ENCODE data around the gene RPL3. TPM values are rescaled to one million over a fixed set of nuclear protein-coding genes. Genes with fewer than 3 reads are reported as not detected.
A peak's percentile ranks its signal among the peaks of the same experiment; 100 is the strongest.

RPL3 gene
- total and polyA plus RNA-seq, 5 experiments from 2014 or later: 3,621 to 5,383 (median 4,219) TPM

- ATAC-seq: no peak
- Mint-ChIP-seq H3K9me3 (peaks cover 0 to 3% (median 0%) of the 10 kb centered on the region in 9 donors), H3K36me3 (no peaks in the 10 kb centered on the region), H3K27ac (peak overlapping the region in 1 of 10 donors; percentile 8), H3K27me3 (peaks cover 0 to 10% (median 5%) of the 10 kb centered on the region in 5 donors), H3K4me1 (no peaks in the 10 kb centered on the region), H3K4me3 (no peak overlapping the region)
- POLR2A ChIA-PET: interaction anchor here (1.0 kb wide), 1 partner anchor 49 kb away, joined by 4 read pairs; the partner anchor contains the start of gene RPL3
- no peak for DNase-seq
Measured at GRCh38 chr22:39269095-39269790, 50.2 kb downstream of the RPL3 start.

- peak overlapping the region in 2 of 10 donors; percentile 8 to 56 for H3K27ac Mint-ChIP-seq
- H3K9me3 Mint-ChIP-seq: peaks cover 0 to 3% (median 0%) of the 10 kb centered on the region in 9 donors
- ATAC-seq (no peak), DNase-seq (no peak)
- H3K4me3 Mint-ChIP-seq: no peak overlapping the region
- POLR2A ChIA-PET: interaction anchor here (1.0 kb wide), 1 partner anchor 50 kb away, joined by 4 read pairs; the partner anchor contains the start of gene RPL3
- H3K4me1 Mint-ChIP-seq: no peaks in the 10 kb centered on the region
- no peaks in the 10 kb centered on the region for H3K36me3 Mint-ChIP-seq
- H3K27me3 Mint-ChIP-seq: peaks cover 0 to 15% (median 7%) of the 10 kb centered on the region in 5 donors
Measured at GRCh38 chr22:39268645-39269044, 50.8 kb downstream of the RPL3 start.

- ATAC-seq: no peak
- no peak overlapping the region for H3K4me3 Mint-ChIP-seq
- POLR2A ChIA-PET: no interaction called here
- DNase-seq: no peak
- H3K9me3 Mint-ChIP-seq: peaks cover 0 to 3% (median 0%) of the 10 kb centered on the region in 9 donors
- peaks cover 0 to 15% (median 7%) of the 10 kb centered on the region in 5 donors for H3K27me3 Mint-ChIP-seq
- H3K27ac Mint-ChIP-seq: no peak overlapping the region
- H3K4me1 Mint-ChIP-seq: no peaks in the 10 kb centered on the region
- H3K36me3 Mint-ChIP-seq: no peaks in the 10 kb centered on the region
Measured at GRCh38 chr22:39267974-39268373, 51.4 kb downstream of the RPL3 start.

- no peaks in the 10 kb centered on the region for H3K36me3 Mint-ChIP-seq
- peaks cover 0 to 2% (median 0%) of the 10 kb centered on the region in 4 donors for H3K4me1 Mint-ChIP-seq
- H3K27me3 Mint-ChIP-seq: peaks cover 0 to 15% (median 7%) of the 10 kb centered on the region in 5 donors
- peaks cover 0 to 13% (median 2%) of the 10 kb centered on the region in 9 donors for H3K9me3 Mint-ChIP-seq
- H3K27ac Mint-ChIP-seq: peak overlapping the region in 1 of 10 donors; percentile 15
- ATAC-seq: no peak
- POLR2A ChIA-PET: no interaction called here
- no peak for DNase-seq
- H3K4me3 Mint-ChIP-seq: no peak overlapping the region
Measured at GRCh38 chr22:39266398-39267030, 52.9 kb downstream of the RPL3 start.

GRCh38 chr22:39265143-39265886, 54.1 kb downstream of the RPL3 start:
- no peak overlapping the region for H3K4me3 Mint-ChIP-seq
- no peak overlapping the region for H3K27ac Mint-ChIP-seq

GRCh38 chr22:39264349-39265038, 54.9 kb downstream of the RPL3 start:
- no peak for ATAC-seq

More at GRCh38 chr22:39265143-39265886, 54.1 kb downstream of the RPL3 start:
- peaks cover 0 to 19% (median 5%) of the 10 kb centered on the region in 9 donors for H3K9me3 Mint-ChIP-seq
- peaks cover 0 to 15% (median 7%) of the 10 kb centered on the region in 5 donors for H3K27me3 Mint-ChIP-seq
- no peak for ATAC-seq
- no peak for DNase-seq
- H3K4me1 Mint-ChIP-seq: peaks cover 0 to 2% (median 0%) of the 10 kb centered on the region in 4 donors
- no peaks in the 10 kb centered on the region for H3K36me3 Mint-ChIP-seq
- POLR2A ChIA-PET: interaction anchor here (1.3 kb wide), 1 partner anchor 52 kb away, joined by 3 read pairs; no protein-coding TSS in a partner anchor

GRCh38 chr22:39263626-39264348, 55.6 kb downstream of the RPL3 start:
- DNase-seq (no peak), ATAC-seq (no peak)
- POLR2A ChIA-PET: no interaction called here
- Mint-ChIP-seq H3K4me1 (peaks cover 0 to 2% (median 0%) of the 10 kb centered on the region in 4 donors), H3K9me3 (peaks cover 0 to 20% (median 5%) of the 10 kb centered on the region in 9 donors), H3K27me3 (peaks cover 0 to 15% (median 7%) of the 10 kb centered on the region in 5 donors), H3K36me3 (no peaks in the 10 kb centered on the region), H3K27ac (no peak overlapping the region), H3K4me3 (no peak overlapping the region)

More at GRCh38 chr22:39264349-39265038, 54.9 kb downstream of the RPL3 start:
- Mint-ChIP-seq H3K9me3 (peaks cover 0 to 20% (median 5%) of the 10 kb centered on the region in 9 donors), H3K4me1 (peaks cover 0 to 2% (median 0%) of the 10 kb centered on the region in 4 donors), H3K4me3 (no peak overlapping the region), H3K27me3 (peaks cover 0 to 15% (median 7%) of the 10 kb centered on the region in 5 donors), H3K27ac (peak overlapping the region in 1 of 10 donors; percentile 69), H3K36me3 (no peaks in the 10 kb centered on the region)
- DNase-seq: no peak
- POLR2A ChIA-PET: interaction anchor here (1.3 kb wide), 1 partner anchor 53 kb away, joined by 3 read pairs; no protein-coding TSS in a partner anchor

Other genes starting within 250 kb of the RPL3 start
- 10 to 100 TPM; 24.3 to 27.4 TPM for gene APOBEC3G, start 242.3 kb downstream of the RPL3 start, total RNA-seq
- gene APOBEC3G, start 242.3 kb downstream of the RPL3 start, polyA plus RNA-seq: 100 to 1,000 TPM in 1 of 3 donors, 10 to 100 TPM in 2; 30.6 to 113 (median 38.7) TPM
- under 1 TPM in 1 of 2 experiments, not detected in 1; 0.55 TPM for gene APOBEC3H, start 222.4 kb downstream of the RPL3 start, total RNA-seq
- gene APOBEC3H, start 222.4 kb downstream of the RPL3 start, polyA plus RNA-seq: 1 to 10 TPM in 1 of 3 donors, not detected in 2; 3.2 TPM
- gene CBX7, start 166.9 kb downstream of the RPL3 start, total RNA-seq: 100 to 1,000 TPM; 131 to 133 TPM
- 10 to 100 TPM; 19.1 to 23.1 (median 19.5) TPM for gene CBX7, start 166.9 kb downstream of the RPL3 start, polyA plus RNA-seq
- 10 to 100 TPM in 1 of 2 experiments, 1 to 10 TPM in 1; 7.4 to 10.1 TPM for gene PDGFB, start 74.6 kb downstream of the RPL3 start, total RNA-seq
- 1 to 10 TPM; 1.0 to 3.9 (median 1.3) TPM for gene PDGFB, start 74.6 kb downstream of the RPL3 start, polyA plus RNA-seq
- gene SYNGR1, start 30.4 kb upstream of the RPL3 start, total RNA-seq: 10 to 100 TPM in 1 of 2 experiments, 1 to 10 TPM in 1; 10.0 to 11.4 TPM
- gene SYNGR1, start 30.4 kb upstream of the RPL3 start, polyA plus RNA-seq: 10 to 100 TPM; 10.1 to 14.8 (median 12.0) TPM
- gene TAB1, start 80.2 kb upstream of the RPL3 start, total RNA-seq: 10 to 100 TPM; 42.1 to 47.0 TPM
- gene TAB1, start 80.2 kb upstream of the RPL3 start, polyA plus RNA-seq: 1 to 10 TPM; 2.2 to 5.9 (median 4.3) TPM
- gene MGAT3, start 137.4 kb upstream of the RPL3 start, total RNA-seq: under 1 TPM; 0.36 to 0.55 TPM
- under 1 TPM; 0.05 to 0.27 (median 0.11) TPM for gene MGAT3, start 137.4 kb upstream of the RPL3 start, polyA plus RNA-seq
- 10 to 100 TPM; 41.8 to 47.8 TPM for gene MIEF1, start 182.7 kb upstream of the RPL3 start, total RNA-seq
- gene MIEF1, start 182.7 kb upstream of the RPL3 start, polyA plus RNA-seq: 10 to 100 TPM; 22.2 to 35.8 (median 25.9) TPM
- 100 to 1,000 TPM; 301 to 312 TPM for gene ATF4, start 200.9 kb upstream of the RPL3 start, total RNA-seq
- 100 to 1,000 TPM in 1 of 3 donors, 10 to 100 TPM in 2; 51.9 to 122 (median 61.0) TPM for gene ATF4, start 200.9 kb upstream of the RPL3 start, polyA plus RNA-seq
- gene RPS19BP1, start 213.1 kb upstream of the RPL3 start, total RNA-seq: 10 to 100 TPM; 76.1 to 78.2 TPM
- gene RPS19BP1, start 213.1 kb upstream of the RPL3 start, polyA plus RNA-seq: 100 to 1,000 TPM; 122 to 129 (median 128) TPM

All from naive thymus-derived CD8-positive, alpha-beta T cell (primary cell).